ENCODE measurements around the gene DCP2.
A peak's percentile ranks its signal among the peaks of the same experiment; 100 is the strongest.

DCP2 gene

GRCh38 chr5:113047733-113048652 lies 71.4 kb downstream of the DCP2 start:
- DNase-seq (ENCODE audit: low spot score) = no peak

- DNase-seq (ENCODE audit: low spot score) = no peak
Observed at GRCh38 chr5:113048931-113049330, 72.3 kb downstream of the DCP2 start.

- peak; percentile 12 for DNase-seq (ENCODE audit: low spot score)
Observed at GRCh38 chr5:113050721-113051382, 74.3 kb downstream of the DCP2 start.

- DNase-seq (ENCODE audit: low spot score) = no peak
Observed at GRCh38 chr5:113052041-113052795, 75.6 kb downstream of the DCP2 start.

GRCh38 chr5:113053511-113053995 lies 77.0 kb downstream of the DCP2 start:
- DNase-seq (ENCODE audit: low spot score) = no peak

- DNase-seq (ENCODE audit: low spot score) = no peak
Observed at GRCh38 chr5:113054899-113055298, 78.3 kb downstream of the DCP2 start.

- no peak for DNase-seq (ENCODE audit: low spot score)
Observed at GRCh38 chr5:113056988-113057387, 80.4 kb downstream of the DCP2 start.

- no peak for DNase-seq (ENCODE audit: low spot score)
Observed at GRCh38 chr5:113057557-113057984, 81.0 kb downstream of the DCP2 start.

- no peak for DNase-seq (ENCODE audit: low spot score)
Observed at GRCh38 chr5:113058269-113058668, 81.7 kb downstream of the DCP2 start.

GRCh38 chr5:113058706-113059226 lies 82.2 kb downstream of the DCP2 start:
- no peak for DNase-seq (ENCODE audit: low spot score)

- DNase-seq (ENCODE audit: low spot score) = no peak
Observed at GRCh38 chr5:113059232-113060040, 82.8 kb downstream of the DCP2 start.

- DNase-seq (ENCODE audit: low spot score) = no peak
Observed at GRCh38 chr5:113060408-113061025, 83.9 kb downstream of the DCP2 start.

- DNase-seq (ENCODE audit: low spot score) = no peak
Observed at GRCh38 chr5:113061846-113062780, 85.5 kb downstream of the DCP2 start.

- DNase-seq (ENCODE audit: low spot score) = no peak
Observed at GRCh38 chr5:113062869-113063508, 86.4 kb downstream of the DCP2 start.

- no peak for DNase-seq (ENCODE audit: low spot score)
Observed at GRCh38 chr5:113063927-113064326, 87.3 kb downstream of the DCP2 start.

- DNase-seq (ENCODE audit: low spot score) = no peak
Observed at GRCh38 chr5:113064806-113065205, 88.2 kb downstream of the DCP2 start.

- DNase-seq (ENCODE audit: low spot score) = no peak
Observed at GRCh38 chr5:113065626-113066025, 89.0 kb downstream of the DCP2 start.

- DNase-seq (ENCODE audit: low spot score) = no peak
Observed at GRCh38 chr5:113067635-113068344, 91.2 kb downstream of the DCP2 start.

GRCh38 chr5:113068559-113068958 lies 92.0 kb downstream of the DCP2 start:
- DNase-seq (ENCODE audit: low spot score) = no peak

Data from CD4-positive, alpha-beta T cell treated with Interleukin-15 for 4 hours (primary cell).